H1 (cell line): ENCODE results near the gene MRPL20. TPM values are rescaled to one million over a fixed set of nuclear protein-coding genes. Genes with fewer than 3 reads are reported as not detected.
A peak's percentile ranks its signal among the peaks of the same experiment; 100 is the strongest.

ENCODE experiments used
- CTCF ChIA-PET: fragments of 300-600 bp; sonication (Branson Sonifier 250); formaldehyde crosslinking; loops from one replicate; lab custom pipeline; 2021; ENCODE audit not compliant: partially characterized antibody; lab: Charles Lee
- POLR2A ChIA-PET: fragments of 300-600 bp; sonication (Branson Sonifier 250); formaldehyde crosslinking; loops from one replicate; lab custom pipeline; 2021; ENCODE audit warnings: inconsistent platforms; ENCODE audit not compliant: partially characterized antibody; lab: Charles Lee
- DNase-seq, 2 experiments: peaks; one replicate each; pipeline versions ENCODE4 v3.0.0 to v3.0.0-alpha.2; 2010 to 2022; ENCODE audit warnings: low spot score in 2 of 2, low read depth in 1 of 2, mixed read lengths in 1 of 2
- FAIRE-seq: peaks from 2 replicates; lab custom pipeline; 2011; peaks lifted over from hg19 to GRCh38; lab: Jason Lieb, UNC
- H2AFZ ChIP-seq: 2 replicates; pipeline ENCODE4 v1.8.1; 2012; ENCODE audit warnings: low read length, inconsistent platforms
- H2AK5ac ChIP-seq: 2 replicates; pipeline ENCODE4 v1.6.1; 2013; ENCODE audit warnings: low read depth, low read length
- H2BK120ac ChIP-seq: replicated peaks from 2 replicates; pipeline ENCODE3; 2013; ENCODE audit warnings: low read depth, low read length, inconsistent platforms
- H2BK12ac ChIP-seq: 2 replicates; pipeline ENCODE4 v1.6.1; 2013; ENCODE audit warnings: low read depth, low read length
- H2BK15ac ChIP-seq: 2 replicates; pipeline ENCODE4 v1.6.1; 2013; ENCODE audit warnings: low read length
- H2BK20ac ChIP-seq: 2 replicates; pipeline ENCODE4 v1.6.1; 2013; ENCODE audit warnings: low read length
- H2BK5ac ChIP-seq: 2 replicates; pipeline ENCODE4 v1.6.1; 2013; ENCODE audit warnings: low read depth, low read length
- H3K14ac ChIP-seq: 2 replicates; pipeline ENCODE4 v1.6.1; 2013; ENCODE audit warnings: inconsistent platforms; ENCODE audit not compliant: insufficient read length
- H3K18ac ChIP-seq: 2 replicates; pipeline ENCODE4 v1.6.1; 2013; ENCODE audit warnings: low read length; ENCODE audit errors: extremely low read depth
- H3K23ac ChIP-seq: 2 replicates; pipeline ENCODE4 v1.6.1; 2013; ENCODE audit warnings: inconsistent platforms; ENCODE audit not compliant: insufficient read length
- H3K23me2 ChIP-seq: 2 replicates; pipeline ENCODE4 v1.6.1; 2013; ENCODE audit warnings: low read depth, low read length
- H3K27ac ChIP-seq: 2 replicates; pipeline ENCODE4 v1.6.1; 2011; ENCODE audit warnings: low read depth, low read length, inconsistent platforms
- H3K27me3 ChIP-seq, 4 experiments: replicated peaks in 1 of 4; 1 replicate in 1 of 4; 2 replicates in 3 of 4; pipeline versions ENCODE4 v1.6.1 to v1.8.1; 2011 to 2013; ENCODE audit warnings: low read length in 3 of 4, mild to moderate bottlenecking in 3 of 4, inconsistent platforms in 2 of 4, mixed read lengths in 2 of 4, moderate library complexity in 1 of 4; ENCODE audit not compliant: control insufficient read depth in 3 of 4, insufficient read depth in 3 of 4; ENCODE audit errors: extremely low read depth in 1 of 4
- H3K36me3 ChIP-seq, 4 experiments: 2 replicates each; pipeline versions ENCODE4 v1.6.1 to v1.8.1; 2011 to 2013; ENCODE audit warnings: mild to moderate bottlenecking in 4 of 4, low read length in 3 of 4, moderate library complexity in 2 of 4, control low read depth in 1 of 4, inconsistent platforms in 1 of 4; ENCODE audit not compliant: insufficient read depth in 4 of 4, control insufficient read depth in 2 of 4
- H3K4ac ChIP-seq: replicated peaks from 2 replicates; pipeline ENCODE3; 2013; ENCODE audit warnings: low read length, low read depth, mixed read lengths, inconsistent platforms; ENCODE audit not compliant: insufficient read length
- H3K4me1 ChIP-seq, 4 experiments: replicated peaks in 1 of 4; 1 replicate in 1 of 4; 2 replicates in 3 of 4; pipeline versions ENCODE4 v1.6.1 to v1.8.1; 2011 to 2013; ENCODE audit warnings: low read length in 3 of 4, inconsistent platforms in 2 of 4, mixed read lengths in 1 of 4; ENCODE audit not compliant: insufficient read depth in 4 of 4, control insufficient read depth in 3 of 4
- H3K4me2 ChIP-seq, 2 experiments: 2 replicates each; pipeline versions ENCODE4 v1.6.1 to v1.8.1; 2011 to 2013; ENCODE audit warnings: low read depth in 2 of 2, low read length in 2 of 2, control low read depth in 1 of 2, inconsistent platforms in 1 of 2, mild to moderate bottlenecking in 1 of 2; ENCODE audit not compliant: insufficient read depth in 1 of 2
- H3K4me3 ChIP-seq, 4 experiments: fragments of 200-600, 300-600 bp in 1 of 4; sonication (generic), shearing (Covaris generic), sonication (Bioruptor Twin) in 1 of 4; 2 replicates each; pipeline versions ENCODE4 v1.5.1 to v1.8.1; 2011 to 2016; ENCODE audit warnings: low read length in 4 of 4, low read depth in 3 of 4, control low read depth in 2 of 4, inconsistent platforms in 2 of 4, mild to moderate bottlenecking in 2 of 4, mixed read lengths in 1 of 4, moderate library complexity in 1 of 4; ENCODE audit not compliant: insufficient read depth in 2 of 4; ENCODE audit errors: extremely low read depth in 1 of 4
- H3K56ac ChIP-seq: replicated peaks from 2 replicates; pipeline ENCODE3; 2013; ENCODE audit warnings: low read depth, mild to moderate bottlenecking, mixed read lengths, low read length, inconsistent platforms; ENCODE audit not compliant: insufficient read length
- H3K79me1 ChIP-seq: 2 replicates; pipeline ENCODE4 v1.6.1; 2013; ENCODE audit warnings: low read depth, low read length, control low read depth
- H3K79me2 ChIP-seq, 2 experiments: 2 replicates each; pipeline versions ENCODE4 v1.6.1 to v1.8.1; 2012 to 2013; ENCODE audit warnings: low read length in 2 of 2, mild to moderate bottlenecking in 2 of 2, inconsistent platforms in 1 of 2; ENCODE audit not compliant: insufficient read depth in 2 of 2, control insufficient read depth in 1 of 2
- H3K9ac ChIP-seq, 4 experiments: replicated peaks in 1 of 4; 1 replicate in 1 of 4; 2 replicates in 3 of 4; pipeline versions ENCODE4 v1.6.1 to v1.8.1; 2011 to 2013; ENCODE audit warnings: low read depth in 3 of 4, low read length in 3 of 4, control low read depth in 2 of 4, mild to moderate bottlenecking in 2 of 4, moderate library complexity in 2 of 4, inconsistent platforms in 1 of 4; ENCODE audit errors: extremely low read depth in 1 of 4
- H3K9me3 ChIP-seq, 2 experiments: 2 replicates each; pipeline versions ENCODE4 v1.6.1 to v1.8.1; 2012 to 2013; ENCODE audit warnings: mild to moderate bottlenecking in 2 of 2, moderate library complexity in 2 of 2, control low read depth in 1 of 2, inconsistent platforms in 1 of 2, low read depth in 1 of 2, low read length in 1 of 2, mixed read lengths in 1 of 2; ENCODE audit not compliant: insufficient read depth in 2 of 2
- H4K20me1 ChIP-seq, 2 experiments: replicated peaks in 1 of 2; 2 replicates each; pipeline versions ENCODE3 to v1.8.1; 2011 to 2013; ENCODE audit warnings: inconsistent platforms in 2 of 2, low read length in 2 of 2, mild to moderate bottlenecking in 1 of 2; ENCODE audit not compliant: insufficient read depth in 2 of 2, control insufficient read depth in 1 of 2
- H4K5ac ChIP-seq: 2 replicates; pipeline ENCODE4 v1.6.1; 2013; ENCODE audit warnings: low read length, low read depth, mixed read lengths, inconsistent platforms; ENCODE audit not compliant: insufficient read length
- H4K8ac ChIP-seq: 2 replicates; pipeline ENCODE4 v1.8.0; 2013; ENCODE audit warnings: mild to moderate bottlenecking, moderate library complexity, low read length, inconsistent platforms; ENCODE audit not compliant: insufficient read depth; ENCODE audit errors: extremely low read depth
- H4K91ac ChIP-seq: replicated peaks from 2 replicates; pipeline ENCODE3; 2013; ENCODE audit warnings: low read length, mixed read lengths, inconsistent platforms; ENCODE audit not compliant: insufficient read length
- BCL11A ChIP-seq, 2 experiments: IDR thresholded peaks; one replicate each; pipeline ENCODE4 v1.6.1; 2011; ENCODE audit warnings: low read depth in 2 of 2, low read length in 2 of 2, mild to moderate bottlenecking in 2 of 2
- FOSL1 ChIP-seq: IDR thresholded peaks from 2 replicates; pipeline ENCODE4 v1.6.1; 2011; ENCODE audit warnings: mild to moderate bottlenecking, low read depth, low read length, moderate library complexity; ENCODE audit not compliant: insufficient read depth
- MAFK ChIP-seq: IDR thresholded peaks from 2 replicates; pipeline ENCODE4 v1.6.1; 2012; ENCODE audit warnings: low read depth, mild to moderate bottlenecking, improper control_type of control experiment, low read length
- POLR2A ChIP-seq, 2 experiments: IDR thresholded peaks; 1 replicate in 1 of 2; 2 replicates in 1 of 2; pipeline ENCODE4 v1.6.1; 2011; ENCODE audit warnings: low read depth in 2 of 2, low read length in 2 of 2, mild to moderate bottlenecking in 2 of 2; ENCODE audit errors: control extremely low read depth in 1 of 2
- RBBP5 ChIP-seq: IDR thresholded peaks from 2 replicates; pipeline ENCODE4 v1.7.1; 2012; ENCODE audit warnings: low read depth, mild to moderate bottlenecking, inconsistent platforms, low read length, moderate library complexity, borderline replicate concordance
- SIN3A ChIP-seq, 2 experiments: IDR thresholded peaks in 1 of 2; conservative IDR thresholded peaks in 1 of 2; 2 replicates each; pipeline ENCODE4 v1.6.1; 2011 to 2012; ENCODE audit warnings: low read length in 2 of 2, improper control_type of control experiment in 1 of 2, low read depth in 1 of 2, mild to moderate bottlenecking in 1 of 2
- WGBS, 2 experiments: shearing (Covaris generic) in 1 of 2; methylation state at CpG; one replicate each; pipeline versions ENCODE4 v1.1.6 to v1.1.7; 2013 to 2015; ENCODE audit warnings: low lambda C conversion rate in 2 of 2, mixed read lengths in 2 of 2, inconsistent platforms in 1 of 2, low coverage in 1 of 2, missing lambda C conversion rate in 1 of 2; ENCODE audit not compliant: insufficient replicate concordance in 2 of 2, insufficient coverage in 1 of 2, insufficient read length in 1 of 2; ENCODE audit errors: extremely low coverage in 1 of 2, missing lambda C conversion rate in 1 of 2; 5-methylcytosine and 5-hydroxymethylcytosine counted together
- polyA plus RNA-seq, 7 experiments: library from polyadenylated mRNA; depleted of rRNA in 3 of 7; stranded (reverse) in 5 of 7; unstranded in 2 of 7; fragments of >200 nt in 5 of 7; fragments of 200-250 nt in 2 of 7; gene quantifications; 1 replicate in 5 of 7; 2 replicates in 1 of 7; 4 replicates in 1 of 7; pipeline versions ENCODE4 v1.2.1 to v1.2.3, GENCODE V29; 2011 to 2013; ENCODE audit warnings: missing spikeins in 2 of 7, mixed read lengths in 2 of 7
- total RNA-seq: library from RNA; stranded (reverse); fragmentation: NEBNext Ultra II Directional; extraction: Animal tissue kit (Norgen Biotek cat#: 25700); gene quantifications from 2 replicates; pipeline ENCODE4 v1.2.1, GENCODE V29; 2021

Gene MRPL20
- total and polyA plus RNA-seq, 2 of the 8 experiments (the other 6 are each of a cell fraction or from before 2014, with no cell fraction given): 126 to 151 TPM

GRCh38 chr1:1437033-1437903 lies 30.2 kb upstream of the MRPL20 start:
- WGBS, 2 experiments: 92% methylated on average over 31 of the region's 31 CpGs; no CpG with 5 or more reads in 1 of the 2 experiments
- CTCF ChIA-PET: interaction anchor here (0.6 to 3.0 kb wide), 12 partner anchors 9 to 135 kb away, joined by 3 to 20 read pairs (median 5); partner anchors contain the start of genes ATAD3C and CCNL2
- TF ChIP-seq RBBP5: no peak
- TF ChIP-seq MAFK: no peak
- no peak for TF ChIP-seq SIN3A (conservative IDR thresholded peaks at IDR 0.05 in 1 of 2, IDR thresholded peaks at IDR 0.05 in 1 of 2; ENCODE audit: low read depth in 1 of 2, low read length in 2 of 2)
- TF ChIP-seq BCL11A (IDR thresholded peaks at IDR 0.05; ENCODE audit: low read depth in 2 of 2, low read length in 2 of 2): no peak
- no peak for TF ChIP-seq POLR2A (IDR thresholded peaks at IDR 0.05; ENCODE audit: control extremely low read depth in 1 of 2, low read depth in 2 of 2, low read length in 2 of 2)
- TF ChIP-seq FOSL1: no peak

More at GRCh38 chr1:1437033-1437903, 30.2 kb upstream of the MRPL20 start:
- Histone ChIP-seq H3K9ac (no peak overlapping the region), H3K4ac (no peak overlapping the region), H3K4me1 (peaks cover 0 to 38% (median 31%) of the 10 kb centered on the region in 4 experiments; a peak in 6 of 7 replicates), H3K23me2 (peaks cover 18% of the 10 kb centered on the region; the same call in 1 of the 2 replicates), H2AK5ac (0 out of 2 replicates have a peak overlapping the region, but pooled peaks have one; percentile 5), H3K4me2 (peak overlapping the region in 1 of 2 experiments; percentile 54; a peak in 1 of 4 replicates), H4K20me1 (peaks cover 4 to 7% of the 10 kb centered on the region in 2 experiments), H4K8ac (peak overlapping the region; percentile 2; the same call in 1 of the 2 replicates), H2BK15ac (no peak overlapping the region), H2BK120ac (no peak overlapping the region), H2BK12ac (no peak overlapping the region), H2BK20ac (no peak overlapping the region), H3K18ac (no peak overlapping the region), H2BK5ac (no peak overlapping the region), H3K9me3 (no peaks in the 10 kb centered on the region), H2AFZ (no peak overlapping the region), H4K91ac (no peak overlapping the region), H3K23ac (no peak overlapping the region), H3K4me3 (no peak overlapping the region), H3K79me2 (peaks cover 0 to 8% of the 10 kb centered on the region in 2 experiments; a peak in 1 of 4 replicates), H3K14ac (no peak overlapping the region), H4K5ac (no peak overlapping the region), H3K56ac (no peak overlapping the region), H3K79me1 (no peaks in the 10 kb centered on the region), H3K27ac (no peak overlapping the region), H3K36me3 (peaks cover 0 to 7% (median 0%) of the 10 kb centered on the region in 4 experiments; a peak in 1 of 8 replicates), H3K27me3 (peaks cover 0 to 3% (median 0%) of the 10 kb centered on the region in 4 experiments; a peak in 2 of 7 replicates)
- POLR2A ChIA-PET: interaction anchor here (0.5 to 22.9 kb wide), 10 partner anchors 9 to 343 kb away, joined by 3 to 515 read pairs (median 5); partner anchors contain the start of genes ANKRD65, CCNL2 and MRPL20
- FAIRE-seq (no peak), DNase-seq (no peak)
